Esophagus squamous epithelium (tissue), 4 donors: ENCODE data around the gene CAMTA1.

Experiments
- CTCF ChIP-seq, 6 experiments: fragments of 450-650 bp in 4 of 6; fragments of 200-600 bp in 2 of 6; sonication (generic) in 2 of 6; IDR thresholded peaks; one replicate each; pipeline ENCODE4 v1.5.1; 2016 to 2019; ENCODE audit warnings: antibody characterized with exemption in 6 of 6, mild to moderate bottlenecking in 4 of 6, moderate library complexity in 4 of 6
- POLR2A ChIP-seq, 4 donors: fragments of 450-650 bp; IDR thresholded peaks; one replicate each; pipeline ENCODE4 v1.6.1; 2017; ENCODE audit warnings: antibody characterized with exemption in 4 of 4, mild to moderate bottlenecking in 4 of 4, moderate library complexity in 3 of 4

- TF ChIP-seq CTCF (IDR thresholded peaks at IDR 0.05) (no peak), POLR2A (IDR thresholded peaks at IDR 0.05) (no peak)
Measured at GRCh38 chr1:6971699-6972098, 186.4 kb downstream of the CAMTA1 start.
